Inferior parietal cortex (tissue), 1 donor: Measurements from ENCODE around the gene CACNA1D.

Source experiments
- DNase-seq: peaks from one replicate; pipeline ENCODE4 v3.0.0-alpha.2; 2016; ENCODE audit errors: extremely low spot score

CACNA1D gene

DNA sequence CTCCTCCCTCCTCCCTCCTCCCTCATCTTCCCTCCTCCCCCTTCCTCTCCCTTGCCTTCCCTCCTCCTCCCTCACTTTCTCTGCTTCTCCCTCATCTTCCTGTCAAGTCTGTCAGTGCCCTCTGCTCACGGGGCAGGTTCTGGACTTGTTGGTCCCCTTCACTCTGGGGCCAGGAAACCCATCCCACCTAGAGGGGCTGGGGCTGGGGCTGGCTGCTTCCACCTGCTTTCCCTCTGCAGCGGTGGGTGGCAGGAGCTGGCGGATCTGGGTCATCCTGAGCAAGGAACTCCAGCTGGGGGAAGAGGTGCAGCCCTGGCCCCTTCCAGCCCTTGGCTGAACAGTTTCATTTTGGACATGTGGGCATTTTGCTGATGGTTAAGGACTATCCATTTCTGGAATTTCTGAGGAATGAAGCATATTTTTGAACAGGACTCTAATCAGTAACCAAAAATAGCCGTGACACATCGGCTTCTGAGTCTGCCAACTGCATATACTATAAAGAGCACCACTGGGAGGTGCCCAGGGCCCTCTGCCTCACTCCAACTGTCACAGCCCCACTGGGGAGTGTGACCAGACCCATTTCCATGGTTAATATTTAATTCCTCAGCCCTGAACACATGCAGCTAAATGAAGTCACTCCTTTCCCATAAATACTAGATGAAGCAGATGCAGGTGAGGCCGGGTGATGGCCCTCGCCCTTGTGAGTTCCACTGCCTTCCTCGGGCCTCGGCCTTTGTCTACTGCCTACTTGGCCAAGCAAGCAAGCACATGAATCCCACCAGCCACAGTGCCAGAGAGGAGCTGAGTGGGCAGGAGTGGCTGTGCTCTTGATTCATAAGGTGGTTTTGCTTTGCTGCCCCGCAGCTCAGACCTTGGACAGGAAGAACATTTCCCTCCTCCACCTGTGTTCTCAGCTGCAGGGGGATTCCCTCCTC, 312.0 kb downstream of the CACNA1D start:
- DNase-seq: peak; percentile 52

GRCh38 chr3:53807117-53807810, 312.9 kb downstream of the CACNA1D start:
- no peak for DNase-seq

GRCh38 chr3:53808496-53808895, 314.1 kb downstream of the CACNA1D start:
- no peak for DNase-seq

DNA sequence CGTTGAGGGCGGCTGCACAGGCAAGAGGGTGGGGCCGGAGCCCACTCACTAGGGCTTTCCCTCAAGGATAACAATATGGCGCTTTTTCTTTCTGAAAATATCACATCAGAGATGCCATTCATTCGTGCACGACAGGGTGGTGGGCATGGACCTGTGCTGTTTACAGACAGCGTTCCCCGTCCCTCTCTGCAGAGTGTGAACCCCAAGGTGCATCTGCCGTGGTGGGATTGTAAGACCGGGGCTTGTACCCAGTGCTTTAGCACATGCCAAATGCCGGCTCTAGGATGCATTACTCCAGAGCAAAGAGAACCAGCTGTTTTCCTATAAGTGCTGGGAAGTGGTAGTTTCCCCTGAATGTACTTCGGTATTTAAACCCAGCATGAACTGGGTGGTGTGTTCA, 314.9 kb downstream of the CACNA1D start:
- no peak for DNase-seq

GRCh38 chr3:53809764-53810400, 315.5 kb downstream of the CACNA1D start:
- no peak for DNase-seq

DNA sequence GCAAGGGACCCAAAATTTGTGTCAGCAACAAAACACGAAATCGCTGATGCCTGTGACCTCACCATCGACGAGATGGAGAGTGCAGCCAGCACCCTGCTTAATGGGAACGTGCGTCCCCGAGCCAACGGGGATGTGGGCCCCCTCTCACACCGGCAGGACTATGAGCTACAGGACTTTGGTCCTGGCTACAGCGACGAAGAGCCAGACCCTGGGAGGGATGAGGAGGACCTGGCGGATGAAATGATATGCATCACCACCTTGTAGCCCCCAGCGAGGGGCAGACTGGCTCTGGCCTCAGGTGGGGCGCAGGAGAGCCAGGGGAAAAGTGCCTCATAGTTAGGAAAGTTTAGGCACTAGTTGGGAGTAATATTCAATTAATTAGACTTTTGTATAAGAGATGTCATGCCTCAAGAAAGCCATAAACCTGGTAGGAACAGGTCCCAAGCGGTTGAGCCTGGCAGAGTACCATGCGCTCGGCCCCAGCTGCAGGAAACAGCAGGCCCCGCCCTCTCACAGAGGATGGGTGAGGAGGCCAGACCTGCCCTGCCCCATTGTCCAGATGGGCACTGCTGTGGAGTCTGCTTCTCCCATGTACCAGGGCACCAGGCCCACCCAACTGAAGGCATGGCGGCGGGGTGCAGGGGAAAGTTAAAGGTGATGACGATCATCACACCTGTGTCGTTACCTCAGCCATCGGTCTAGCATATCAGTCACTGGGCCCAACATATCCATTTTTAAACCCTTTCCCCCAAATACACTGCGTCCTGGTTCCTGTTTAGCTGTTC, 316.9 kb downstream of the CACNA1D start:
- DNase-seq: no peak

DNA sequence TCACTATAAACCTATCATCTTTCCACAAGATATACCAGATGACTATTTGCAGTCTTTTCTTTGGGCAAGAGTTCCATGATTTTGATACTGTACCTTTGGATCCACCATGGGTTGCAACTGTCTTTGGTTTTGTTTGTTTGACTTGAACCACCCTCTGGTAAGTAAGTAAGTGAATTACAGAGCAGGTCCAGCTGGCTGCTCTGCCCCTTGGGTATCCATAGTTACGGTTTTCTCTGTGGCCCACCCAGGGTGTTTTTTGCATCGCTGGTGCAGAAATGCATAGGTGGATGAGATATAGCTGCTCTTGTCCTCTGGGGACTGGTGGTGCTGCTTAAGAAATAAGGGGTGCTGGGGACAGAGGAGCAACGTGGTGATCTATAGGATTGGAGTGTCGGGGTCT, 318.0 kb downstream of the CACNA1D start:
- no peak for DNase-seq

DNA sequence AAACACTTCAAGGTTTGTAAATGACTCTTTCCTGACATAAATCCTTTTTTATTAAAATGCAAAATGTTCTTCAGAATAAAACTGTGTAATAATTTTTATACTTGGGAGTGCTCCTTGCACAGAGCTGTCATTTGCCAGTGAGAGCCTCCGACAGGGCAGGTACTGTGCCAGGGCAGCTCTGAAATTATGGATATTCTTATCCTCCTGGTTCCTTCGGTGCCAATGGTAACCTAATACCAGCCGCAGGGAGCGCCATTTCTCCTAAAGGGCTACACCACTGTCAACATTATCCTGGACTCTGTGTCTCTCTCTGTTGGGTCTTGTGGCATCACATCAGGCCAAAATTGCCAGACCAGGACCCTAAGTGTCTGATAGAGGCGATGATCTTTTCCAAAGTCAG, 318.8 kb downstream of the CACNA1D start:
- no peak for DNase-seq

DNA sequence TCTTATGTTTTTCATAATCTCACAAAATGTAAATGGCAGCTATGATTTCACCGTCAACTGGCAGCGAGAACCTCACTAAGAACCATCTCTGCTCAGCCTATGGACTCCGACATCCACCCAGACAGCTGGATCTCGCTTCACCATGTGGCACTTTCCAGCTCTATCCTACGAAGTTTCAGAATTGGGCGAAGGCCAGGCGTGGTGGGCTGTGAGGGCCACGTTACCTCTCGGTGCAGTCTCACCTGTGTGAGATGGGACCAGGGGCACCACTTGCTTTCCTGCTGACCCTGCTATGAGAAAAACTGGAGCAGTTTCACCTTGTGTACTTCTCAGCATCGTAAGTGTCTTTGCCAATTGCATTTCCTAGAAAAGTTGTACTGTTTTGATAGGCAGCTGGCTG, 319.5 kb downstream of the CACNA1D start:
- no peak for DNase-seq

- no peak for DNase-seq
Observed at GRCh38 chr3:53815067-53815466, 320.7 kb downstream of the CACNA1D start.

GRCh38 chr3:53815651-53816050, 321.2 kb downstream of the CACNA1D start:
- no peak for DNase-seq

DNA sequence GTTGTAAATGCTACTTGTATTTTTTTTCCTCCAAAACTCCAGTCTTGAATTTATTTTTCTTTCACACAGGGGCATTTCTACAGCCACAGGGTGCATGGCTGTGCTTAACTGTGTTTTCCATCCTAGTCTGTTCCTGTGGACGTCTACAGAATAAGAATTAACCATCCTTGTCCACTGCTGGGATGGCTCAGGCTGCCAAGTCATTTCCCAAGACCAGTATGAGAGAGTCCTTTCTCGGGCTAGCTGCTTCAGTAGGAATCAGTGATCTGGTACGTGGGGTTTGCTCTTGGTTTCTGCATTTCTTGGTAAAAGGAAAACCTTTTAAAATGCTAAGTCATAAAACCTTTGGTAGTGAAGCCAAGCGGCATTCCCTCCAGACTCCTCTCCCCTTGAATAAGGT, 322.0 kb downstream of the CACNA1D start:
- no peak for DNase-seq

- no peak for DNase-seq
Observed at GRCh38 chr3:53817211-53817610, 322.8 kb downstream of the CACNA1D start.

- no peak for DNase-seq
Observed at GRCh38 chr3:53817809-53818208, 323.4 kb downstream of the CACNA1D start.

DNA sequence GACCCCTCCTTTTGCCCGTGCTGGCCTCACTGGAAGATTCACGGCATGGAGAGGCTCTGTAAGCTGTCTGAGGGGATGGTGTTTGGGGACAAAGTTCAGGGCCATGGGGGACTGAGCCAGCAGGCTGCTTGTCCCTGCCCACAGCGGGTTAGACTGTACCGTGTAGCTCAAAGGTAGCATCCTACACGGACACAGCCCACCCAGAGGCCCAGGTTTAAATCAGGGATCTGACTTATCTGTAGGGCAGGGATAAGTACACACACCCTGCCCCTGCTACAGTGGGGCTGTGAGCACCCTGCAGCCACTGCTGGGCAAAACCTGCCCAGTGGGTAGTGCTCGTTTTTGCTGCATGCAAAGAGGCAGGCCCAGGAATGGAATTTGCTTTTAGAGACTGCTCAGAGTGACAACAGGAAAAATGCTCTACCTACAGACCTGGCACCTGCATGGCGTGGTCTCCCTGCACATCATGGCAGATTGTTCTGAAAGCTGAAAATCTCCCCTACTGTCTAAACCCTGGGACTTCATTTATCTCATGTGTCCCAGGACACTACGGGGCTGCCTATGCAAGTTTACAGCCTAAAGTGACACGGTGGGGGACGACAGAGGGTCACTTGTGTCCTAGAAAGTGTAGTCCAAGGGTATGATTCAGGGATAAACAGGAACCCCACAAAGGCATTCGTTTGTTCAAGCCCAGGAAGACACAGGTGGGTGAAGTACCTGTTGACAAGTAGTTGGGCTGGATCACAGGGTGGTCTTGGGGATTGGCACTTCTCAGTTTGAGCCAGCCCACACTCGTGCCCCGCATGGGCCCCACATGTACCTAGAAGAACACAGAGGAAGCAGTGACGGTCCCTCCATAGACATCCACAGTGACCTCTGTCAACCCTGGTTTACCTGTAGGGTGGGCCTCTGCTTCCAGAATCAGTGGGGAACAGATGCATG, 324.1 kb downstream of the CACNA1D start:
- DNase-seq: no peak

DNA sequence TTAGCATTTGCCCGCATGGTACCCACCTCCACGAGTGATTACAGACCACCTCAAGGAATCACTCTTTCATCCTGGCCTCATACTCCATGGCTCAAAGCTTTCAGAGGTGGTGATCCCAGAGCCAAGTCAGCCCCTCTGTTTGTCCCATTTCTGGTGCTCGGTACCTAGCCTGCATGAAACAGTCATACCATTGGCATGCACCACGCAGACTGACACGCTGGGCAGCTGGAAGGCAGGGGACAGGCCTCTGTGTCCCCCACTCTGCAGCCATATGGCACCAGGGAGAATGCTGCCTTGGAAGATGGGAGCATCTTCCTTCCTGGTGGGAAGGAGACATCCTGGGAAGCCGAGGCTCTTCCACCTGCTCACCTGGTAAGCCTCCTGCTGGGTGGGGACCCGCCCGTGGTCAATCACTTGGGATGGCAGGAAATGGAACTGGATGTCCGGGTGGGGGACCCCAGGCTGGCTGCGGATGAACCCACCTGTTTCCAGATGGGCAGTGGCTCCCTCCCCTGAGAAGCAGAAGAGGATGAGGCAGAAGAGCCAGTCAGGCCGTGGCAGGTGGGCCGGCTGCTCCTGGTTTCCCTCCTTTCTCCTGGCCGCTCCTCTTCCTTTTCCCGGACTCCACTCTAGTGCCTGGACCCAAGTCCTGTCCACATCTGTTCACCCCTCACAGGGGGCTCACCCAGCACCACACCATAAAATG, 324.9 kb downstream of the CACNA1D start:
- DNase-seq: no peak

DNA sequence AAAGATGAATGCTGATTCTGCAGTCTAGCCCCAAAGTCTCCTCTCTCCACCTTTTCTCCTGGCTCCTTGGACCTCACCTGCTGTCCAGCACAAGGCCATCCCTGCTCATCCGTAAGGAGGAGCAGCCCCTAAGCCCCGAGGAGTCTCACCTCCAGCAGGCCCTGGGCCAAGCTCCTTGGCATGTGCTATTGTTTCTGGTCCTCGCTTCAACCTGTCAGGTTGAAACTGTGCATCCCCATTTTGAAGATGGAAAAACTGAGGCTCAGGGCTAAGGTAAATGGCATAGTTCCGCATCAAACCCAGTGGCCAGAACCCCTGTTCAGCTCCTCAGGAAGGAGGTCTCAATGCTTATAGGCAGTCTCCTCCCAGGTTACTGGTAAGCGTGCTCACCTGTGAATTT, 325.7 kb downstream of the CACNA1D start:
- no peak for DNase-seq

- no peak for DNase-seq
Observed at GRCh38 chr3:53820756-53821580, 326.6 kb downstream of the CACNA1D start.

GRCh38 chr3:53821631-53822121, 327.3 kb downstream of the CACNA1D start:
- DNase-seq: no peak
